ENCODE measurements around the gene SF3A2. TPM values are rescaled to one million over a fixed set of nuclear protein-coding genes. Genes with fewer than 3 reads are reported as not detected.

SF3A2 gene
- total RNA-seq, 1 donor from 2014 or later, result 28.7 TPM

DNA sequence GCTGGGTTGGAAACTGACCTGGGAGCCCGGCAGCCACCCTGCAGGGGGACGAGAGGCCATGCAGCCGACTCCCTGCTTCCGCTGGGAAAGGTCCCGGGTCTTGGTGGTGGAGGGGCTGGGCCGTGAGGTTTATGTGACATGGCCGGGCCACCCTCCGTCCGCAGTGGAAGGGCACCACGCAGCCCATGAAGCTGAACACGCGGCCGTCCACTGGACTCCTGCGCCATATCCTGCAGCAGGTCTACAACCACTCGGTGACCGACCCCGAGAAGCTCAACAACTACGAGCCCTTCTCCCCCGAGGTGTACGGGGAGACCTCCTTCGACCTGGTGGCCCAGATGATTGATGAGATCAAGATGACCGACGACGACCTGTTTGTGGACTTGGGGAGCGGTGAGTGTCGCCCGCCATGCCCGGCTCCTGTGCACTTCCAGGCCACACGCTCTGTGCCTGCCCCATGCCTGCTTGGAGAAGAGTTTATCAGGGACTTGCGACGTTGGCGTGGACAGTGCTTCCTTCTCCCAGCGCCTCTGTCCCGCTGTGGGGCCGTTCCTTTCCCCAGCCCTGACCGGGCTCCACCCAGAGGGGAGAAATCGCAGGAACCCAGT, 45.7 kb upstream of the SF3A2 start:
- Histone ChIP-seq H3K27me3 (ENCODE audit: low read depth) (no peaks in the 10 kb centered on the region), H3K4me3 (no peak overlapping the region), H3K27ac (replicated peaks) (no peak overlapping the region), H3K9me3 (replicated peaks) (no peaks in the 10 kb centered on the region), H3K36me3 (peaks cover 57% of the 10 kb centered on the region), H3K4me1 (peaks cover 43% of the 10 kb centered on the region)
- DNase-seq, result no peak
- no peak for TF ChIP-seq CTCF (IDR thresholded peaks at IDR 0.05; ENCODE audit: borderline replicate concordance)
- intact Hi-C loops (cut with micrococcal nuclease), result no loop called here

DNA sequence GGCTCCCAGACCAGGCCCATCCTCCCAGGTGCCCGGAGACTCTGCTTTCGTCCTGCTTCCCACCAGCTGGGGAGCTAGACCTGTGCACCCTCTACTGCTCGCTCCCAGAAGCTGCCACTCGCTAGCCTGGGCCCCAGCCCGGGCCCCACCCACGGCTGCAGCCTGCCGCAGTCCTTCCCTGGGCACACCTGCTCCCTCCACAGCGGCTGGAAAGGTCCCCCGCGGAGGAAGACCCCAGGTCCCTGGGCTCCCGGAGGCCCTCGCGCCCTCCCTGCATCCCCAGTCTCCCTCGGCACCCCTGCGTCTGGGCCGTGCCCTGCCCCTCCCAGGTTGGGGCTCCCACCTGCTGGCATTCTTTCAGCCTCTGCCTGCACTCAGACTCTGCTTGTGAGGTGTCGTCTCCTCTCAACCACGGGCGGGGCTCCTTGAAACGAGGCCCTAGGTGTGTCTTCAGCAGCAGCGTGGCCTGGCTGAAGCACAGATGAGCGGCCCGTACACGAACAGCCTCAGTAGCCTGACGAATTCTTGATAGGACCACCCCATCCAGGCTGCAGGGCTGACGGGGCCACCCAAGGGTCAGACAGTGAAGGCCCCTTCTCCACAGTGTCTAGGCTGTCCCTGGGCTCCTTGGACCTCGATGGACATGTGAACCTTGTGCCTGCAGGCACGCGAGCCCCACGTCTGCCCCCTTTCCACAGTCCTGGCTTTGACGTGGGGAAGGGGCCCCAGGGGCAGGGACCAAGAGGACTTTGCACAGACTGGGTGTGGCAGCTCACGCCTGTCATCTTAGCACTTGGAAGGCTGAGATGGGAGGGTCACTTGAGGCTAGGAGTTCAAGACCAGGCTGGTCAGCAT, 44.9 kb upstream of the SF3A2 start:
- peaks cover 64% of the 10 kb centered on the region for H3K36me3 ChIP-seq
- intact Hi-C loops (cut with micrococcal nuclease), result no loop called here
- H3K27me3 ChIP-seq (ENCODE audit: low read depth), result no peaks in the 10 kb centered on the region
- peaks cover 36% of the 10 kb centered on the region for H3K4me1 ChIP-seq
- H3K9me3 ChIP-seq (replicated peaks), result no peaks in the 10 kb centered on the region
- no peak overlapping the region for H3K27ac ChIP-seq (replicated peaks)
- DNase-seq, result no peak
- no peak for TF ChIP-seq CTCF (IDR thresholded peaks at IDR 0.05; ENCODE audit: borderline replicate concordance)
- H3K4me3 ChIP-seq, result no peak overlapping the region

DNA sequence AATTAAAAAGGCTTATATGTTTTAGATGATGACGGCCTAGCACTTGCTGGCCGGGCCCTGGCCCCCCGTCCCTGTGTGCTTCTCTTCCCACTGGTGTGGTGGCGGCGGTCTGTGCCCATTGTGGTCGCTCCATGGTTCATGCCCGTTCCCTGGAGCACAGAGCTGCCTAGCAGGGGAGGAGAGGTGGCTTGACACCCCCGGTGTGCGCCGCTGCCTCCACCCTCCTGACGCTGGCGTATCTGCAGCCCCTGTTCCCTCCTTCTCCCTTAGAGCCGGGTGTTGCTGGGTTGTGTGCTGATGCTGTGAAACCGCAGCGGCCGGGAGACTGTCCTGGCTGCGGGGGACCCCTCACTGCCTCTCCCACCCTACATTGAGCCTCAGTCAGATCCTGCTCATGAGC, 43.8 kb upstream of the SF3A2 start:
- peaks cover 25% of the 10 kb centered on the region for H3K4me1 ChIP-seq
- H3K4me3 ChIP-seq, result no peak overlapping the region
- intact Hi-C loops (cut with micrococcal nuclease), result no loop called here
- peaks cover 72% of the 10 kb centered on the region for H3K36me3 ChIP-seq
- no peak overlapping the region for H3K27ac ChIP-seq (replicated peaks)
- no peaks in the 10 kb centered on the region for H3K9me3 ChIP-seq (replicated peaks)
- no peaks in the 10 kb centered on the region for H3K27me3 ChIP-seq (ENCODE audit: low read depth)
- no peak for DNase-seq
- TF ChIP-seq CTCF (IDR thresholded peaks at IDR 0.05; ENCODE audit: borderline replicate concordance), result no peak

DNA sequence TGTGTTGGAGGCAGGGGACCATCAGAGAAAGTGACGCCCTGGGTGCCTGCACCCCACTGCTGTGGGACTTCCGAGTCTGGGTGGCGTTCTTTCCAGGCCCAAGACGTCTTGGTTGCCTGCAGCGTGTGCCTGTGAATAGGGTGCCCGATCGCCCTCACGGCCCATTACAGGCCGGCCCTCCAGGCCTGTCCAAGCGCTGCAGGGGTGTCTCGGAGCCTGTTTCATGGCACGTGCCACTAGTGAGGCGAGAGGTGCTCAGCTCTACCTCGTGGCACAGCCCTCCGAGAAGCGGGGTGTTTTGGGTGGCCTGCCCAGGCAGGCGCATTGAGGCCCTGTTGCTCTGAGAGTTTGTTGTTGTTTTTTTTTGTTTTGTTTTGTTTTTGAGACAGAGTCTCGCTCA, 42.8 kb upstream of the SF3A2 start:
- H3K27me3 ChIP-seq (ENCODE audit: low read depth), result no peaks in the 10 kb centered on the region
- peaks cover 15% of the 10 kb centered on the region for H3K4me1 ChIP-seq
- H3K27ac ChIP-seq (replicated peaks), result no peak overlapping the region
- intact Hi-C loops (cut with micrococcal nuclease), result no loop called here
- no peaks in the 10 kb centered on the region for H3K9me3 ChIP-seq (replicated peaks)
- no peak overlapping the region for H3K4me3 ChIP-seq
- peaks cover 72% of the 10 kb centered on the region for H3K36me3 ChIP-seq
- no peak for DNase-seq
- no peak for TF ChIP-seq CTCF (IDR thresholded peaks at IDR 0.05; ENCODE audit: borderline replicate concordance)

- no peak for TF ChIP-seq CTCF (IDR thresholded peaks at IDR 0.05; ENCODE audit: borderline replicate concordance)
- Histone ChIP-seq H3K27me3 (ENCODE audit: low read depth) (no peaks in the 10 kb centered on the region), H3K4me3 (no peak overlapping the region), H3K9me3 (replicated peaks) (no peaks in the 10 kb centered on the region), H3K27ac (replicated peaks) (no peak overlapping the region), H3K4me1 (peaks cover 7% of the 10 kb centered on the region), H3K36me3 (peaks cover 66% of the 10 kb centered on the region)
- no peak for DNase-seq
- intact Hi-C loops (cut with micrococcal nuclease), result no loop called here
Measured at GRCh38 chr19:2194513-2195078, 42.0 kb upstream of the SF3A2 start.

Measured in left ventricle myocardium inferior (tissue), 1 donor.